Measurements from ENCODE around the gene CNTNAP2.

DNA sequence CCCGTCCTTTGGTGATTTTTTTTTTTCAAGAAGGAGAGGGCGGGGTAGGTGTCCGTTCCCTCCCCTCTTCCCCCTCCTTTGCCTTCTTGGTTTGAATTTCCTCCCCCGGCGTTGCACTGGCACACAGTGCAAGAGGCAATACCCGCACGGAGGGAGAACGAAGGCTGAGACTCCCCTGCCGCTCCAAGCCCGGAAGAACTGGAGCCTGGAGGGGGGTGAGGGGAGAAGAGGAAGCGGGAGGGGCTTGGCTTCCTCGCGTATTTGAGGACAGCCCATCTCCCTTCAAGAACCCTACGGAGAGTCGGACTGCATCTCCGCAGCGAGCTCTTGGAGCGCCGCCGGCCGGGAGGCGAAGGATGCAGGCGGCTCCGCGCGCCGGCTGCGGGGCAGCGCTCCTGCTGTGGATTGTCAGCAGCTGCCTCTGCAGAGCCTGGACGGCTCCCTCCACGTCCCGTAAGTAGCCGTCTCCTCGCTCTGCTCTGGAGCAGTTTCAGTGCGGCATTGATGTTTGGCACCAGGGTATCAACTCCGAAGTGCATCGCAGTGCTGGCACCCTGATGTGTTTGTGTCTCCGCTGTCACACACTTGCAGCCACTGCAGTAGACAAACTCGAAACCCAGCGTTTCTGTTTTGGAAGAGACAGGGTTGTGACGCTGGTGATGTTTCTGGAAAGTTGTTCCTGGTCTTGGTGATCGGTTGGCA lies at the start of gene CNTNAP2:
- TF ChIP-seq NR3C1 (CRISPR knock-in tag; IDR thresholded peaks at IDR 0.05) (no peak), HNF4A (CRISPR knock-in tag; IDR thresholded peaks at IDR 0.05) (no peak), POGZ (CRISPR knock-in tag; IDR thresholded peaks at IDR 0.05) (no peak), SP1 (IDR thresholded peaks at IDR 0.05) (no peak), SP1 (CRISPR knock-in tag; IDR thresholded peaks at IDR 0.05) (no peak), BORCS8-MEF2B (CRISPR knock-in tag; IDR thresholded peaks at IDR 0.05) (no peak), MTF2 (CRISPR knock-in tag; IDR thresholded peaks at IDR 0.05; ENCODE audit: borderline replicate concordance) (no peak), ZNF335 (CRISPR knock-in tag; IDR thresholded peaks at IDR 0.05) (no peak), ATRX (CRISPR knock-in tag; IDR thresholded peaks at IDR 0.05; ENCODE audit: borderline replicate concordance) (no peak), TAF1 (CRISPR knock-in tag; IDR thresholded peaks at IDR 0.05) (no peak), GTF3A (CRISPR knock-in tag; conservative IDR thresholded peaks at IDR 0.05) (no peak)
- TF ChIP-seq, protein P1, sequence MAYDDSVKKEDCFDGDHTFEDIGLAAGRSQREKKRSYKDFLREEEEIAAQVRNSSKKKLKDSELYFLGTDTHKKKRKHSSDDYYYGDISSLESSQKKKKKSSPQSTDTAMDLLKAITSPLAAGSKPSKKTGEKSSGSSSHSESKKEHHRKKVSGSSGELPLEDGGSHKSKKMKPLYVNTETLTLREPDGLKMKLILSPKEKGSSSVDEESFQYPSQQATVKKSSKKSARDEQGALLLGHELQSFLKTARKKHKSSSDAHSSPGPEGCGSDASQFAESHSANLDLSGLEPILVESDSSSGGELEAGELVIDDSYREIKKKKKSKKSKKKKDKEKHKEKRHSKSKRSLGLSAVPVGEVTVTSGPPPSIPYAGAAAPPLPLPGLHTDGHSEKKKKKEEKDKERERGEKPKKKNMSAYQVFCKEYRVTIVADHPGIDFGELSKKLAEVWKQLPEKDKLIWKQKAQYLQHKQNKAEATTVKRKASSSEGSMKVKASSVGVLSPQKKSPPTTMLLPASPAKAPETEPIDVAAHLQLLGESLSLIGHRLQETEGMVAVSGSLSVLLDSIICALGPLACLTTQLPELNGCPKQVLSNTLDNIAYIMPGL (CRISPR knock-in tag; IDR thresholded peaks at IDR 0.05; ENCODE audit: borderline replicate concordance in 1 of 2, low read depth in 1 of 2) = no peak
- TF ChIP-seq, protein P2, sequence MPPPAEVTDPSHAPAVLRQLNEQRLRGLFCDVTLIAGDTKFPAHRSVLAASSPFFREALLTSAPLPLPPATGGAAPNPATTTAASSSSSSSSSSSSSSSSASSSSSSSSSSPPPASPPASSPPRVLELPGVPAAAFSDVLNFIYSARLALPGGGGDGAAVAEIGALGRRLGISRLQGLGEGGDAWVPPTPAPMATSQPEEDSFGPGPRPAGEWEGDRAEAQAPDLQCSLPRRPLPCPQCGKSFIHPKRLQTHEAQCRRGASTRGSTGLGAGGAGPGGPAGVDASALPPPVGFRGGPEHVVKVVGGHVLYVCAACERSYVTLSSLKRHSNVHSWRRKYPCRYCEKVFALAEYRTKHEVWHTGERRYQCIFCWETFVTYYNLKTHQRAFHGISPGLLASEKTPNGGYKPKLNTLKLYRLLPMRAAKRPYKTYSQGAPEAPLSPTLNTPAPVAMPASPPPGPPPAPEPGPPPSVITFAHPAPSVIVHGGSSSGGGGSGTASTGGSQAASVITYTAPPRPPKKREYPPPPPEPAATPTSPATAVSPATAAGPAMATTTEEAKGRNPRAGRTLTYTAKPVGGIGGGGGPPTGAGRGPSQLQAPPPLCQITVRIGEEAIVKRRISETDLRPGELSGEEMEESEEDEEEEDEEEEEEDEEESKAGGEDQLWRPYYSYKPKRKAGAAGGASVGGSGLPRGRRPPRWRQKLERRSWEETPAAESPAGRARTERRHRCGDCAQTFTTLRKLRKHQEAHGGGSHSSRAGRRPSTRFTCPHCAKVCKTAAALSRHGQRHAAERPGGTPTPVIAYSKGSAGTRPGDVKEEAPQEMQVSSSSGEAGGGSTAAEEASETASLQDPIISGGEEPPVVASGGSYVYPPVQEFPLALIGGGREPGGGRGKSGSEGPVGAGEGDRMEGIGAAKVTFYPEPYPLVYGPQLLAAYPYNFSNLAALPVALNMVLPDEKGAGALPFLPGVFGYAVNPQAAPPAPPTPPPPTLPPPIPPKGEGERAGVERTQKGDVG (CRISPR knock-in tag; IDR thresholded peaks at IDR 0.05; ENCODE audit: borderline replicate concordance) = no peak
- TF ChIP-seq, protein P3, sequence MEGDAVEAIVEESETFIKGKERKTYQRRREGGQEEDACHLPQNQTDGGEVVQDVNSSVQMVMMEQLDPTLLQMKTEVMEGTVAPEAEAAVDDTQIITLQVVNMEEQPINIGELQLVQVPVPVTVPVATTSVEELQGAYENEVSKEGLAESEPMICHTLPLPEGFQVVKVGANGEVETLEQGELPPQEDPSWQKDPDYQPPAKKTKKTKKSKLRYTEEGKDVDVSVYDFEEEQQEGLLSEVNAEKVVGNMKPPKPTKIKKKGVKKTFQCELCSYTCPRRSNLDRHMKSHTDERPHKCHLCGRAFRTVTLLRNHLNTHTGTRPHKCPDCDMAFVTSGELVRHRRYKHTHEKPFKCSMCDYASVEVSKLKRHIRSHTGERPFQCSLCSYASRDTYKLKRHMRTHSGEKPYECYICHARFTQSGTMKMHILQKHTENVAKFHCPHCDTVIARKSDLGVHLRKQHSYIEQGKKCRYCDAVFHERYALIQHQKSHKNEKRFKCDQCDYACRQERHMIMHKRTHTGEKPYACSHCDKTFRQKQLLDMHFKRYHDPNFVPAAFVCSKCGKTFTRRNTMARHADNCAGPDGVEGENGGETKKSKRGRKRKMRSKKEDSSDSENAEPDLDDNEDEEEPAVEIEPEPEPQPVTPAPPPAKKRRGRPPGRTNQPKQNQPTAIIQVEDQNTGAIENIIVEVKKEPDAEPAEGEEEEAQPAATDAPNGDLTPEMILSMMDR (CRISPR knock-in tag; IDR thresholded peaks at IDR 0.05) = no peak
- TF ChIP-seq, protein P4, sequence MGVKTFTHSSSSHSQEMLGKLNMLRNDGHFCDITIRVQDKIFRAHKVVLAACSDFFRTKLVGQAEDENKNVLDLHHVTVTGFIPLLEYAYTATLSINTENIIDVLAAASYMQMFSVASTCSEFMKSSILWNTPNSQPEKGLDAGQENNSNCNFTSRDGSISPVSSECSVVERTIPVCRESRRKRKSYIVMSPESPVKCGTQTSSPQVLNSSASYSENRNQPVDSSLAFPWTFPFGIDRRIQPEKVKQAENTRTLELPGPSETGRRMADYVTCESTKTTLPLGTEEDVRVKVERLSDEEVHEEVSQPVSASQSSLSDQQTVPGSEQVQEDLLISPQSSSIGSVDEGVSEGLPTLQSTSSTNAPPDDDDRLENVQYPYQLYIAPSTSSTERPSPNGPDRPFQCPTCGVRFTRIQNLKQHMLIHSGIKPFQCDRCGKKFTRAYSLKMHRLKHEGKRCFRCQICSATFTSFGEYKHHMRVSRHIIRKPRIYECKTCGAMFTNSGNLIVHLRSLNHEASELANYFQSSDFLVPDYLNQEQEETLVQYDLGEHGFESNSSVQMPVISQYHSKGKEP (CRISPR knock-in tag; IDR thresholded peaks at IDR 0.05) = no peak
